ENCODE data around the gene MLIP. TPM values are rescaled to one million over a fixed set of nuclear protein-coding genes. Genes with fewer than 3 reads are reported as not detected.

Gene MLIP
- total RNA-seq, 1 experiment from 2014 or later, result 0.59 TPM

- Histone ChIP-seq H3K4me1 (ENCODE audit: control insufficient read depth in 1 of 2, insufficient read depth in 2 of 2, low read length in 2 of 2) (no peaks in the 10 kb centered on the region; a peak in 1 of 4 replicates), H4K20me1 (ENCODE audit: insufficient read depth) (no peaks in the 10 kb centered on the region), H2AFZ (ENCODE audit: low read depth, low read length, poor library complexity, severe bottlenecking) (no peak overlapping the region), H3K79me2 (ENCODE audit: insufficient read depth, low read length) (no peaks in the 10 kb centered on the region), H3K9me2 (ENCODE audit: insufficient read depth) (no peaks in the 10 kb centered on the region), H3K4me3 (replicated peaks in 1 of 2; ENCODE audit: low read depth in 1 of 2, low read length in 2 of 2) (no peak overlapping the region), H3K27ac (ENCODE audit: low read depth, low read length) (no peak overlapping the region), H3K4me2 (ENCODE audit: low read length) (no peak overlapping the region), H3K9me3 (ENCODE audit: control insufficient read depth in 1 of 2, insufficient read depth in 1 of 2, low read depth in 1 of 2, low read length in 2 of 2) (no peaks in the 10 kb centered on the region), H3K36me3 (ENCODE audit: control insufficient read depth in 1 of 2, insufficient read depth in 2 of 2, low read length in 2 of 2) (no peaks in the 10 kb centered on the region), H3K27me3 (ENCODE audit: insufficient read depth, low read length) (no peaks in the 10 kb centered on the region), H3K9ac (ENCODE audit: low read length) (no peak overlapping the region)
- ChIA-PET POLR2A (no interaction called here), CTCF (no interaction called here), RAD21 (ENCODE audit: low non-redundant PET in 1 of 2, low total read pairs in 2 of 2, uncharacterized antibody in 2 of 2, unreplicated experiment in 2 of 2) (no interaction called here)
- DNase-seq (ENCODE audit: low read depth, low spot score) (no peak), ATAC-seq (no peak)
- no peak for TF ChIP-seq FOSL1 (IDR thresholded peaks at IDR 0.05; ENCODE audit: low read depth)
- no peak for TF ChIP-seq SIN3A (IDR thresholded peaks at IDR 0.05; ENCODE audit: low read depth)
- TF ChIP-seq EZH2 (IDR thresholded peaks at IDR 0.05), result no peak
- TF ChIP-seq EZH2phosphoT487 (IDR thresholded peaks at IDR 0.05; ENCODE audit: borderline replicate concordance), result no peak
- no peak for TF ChIP-seq JUND (IDR thresholded peaks at IDR 0.05)
- no peak for TF ChIP-seq CBX3 (IDR thresholded peaks at IDR 0.05; ENCODE audit: low read depth)
- TF ChIP-seq TCF7L2 (IDR thresholded peaks at IDR 0.05; ENCODE audit: borderline replicate concordance, extremely low read depth, insufficient read depth, insufficient read length), result no peak
- intact Hi-C loops (cut with micrococcal nuclease), result no loop called here
- BruUV-seq (replicated peaks), result no TSS peak
Measured at GRCh38 chr6:54140811-54141210, 29.6 kb downstream of the MLIP start.

GRCh38 chr6:54142889-54143519 lies 31.8 kb downstream of the MLIP start:
- no peaks in the 10 kb centered on the region for H3K9me2 ChIP-seq (ENCODE audit: insufficient read depth)
- BruUV-seq (replicated peaks), result no TSS peak
- TF ChIP-seq SRF (IDR thresholded peaks at IDR 0.05; ENCODE audit: low read depth) (no peak), SIN3A (IDR thresholded peaks at IDR 0.05; ENCODE audit: low read depth) (no peak), FOSL1 (IDR thresholded peaks at IDR 0.05; ENCODE audit: low read depth) (no peak), CEBPB (IDR thresholded peaks at IDR 0.05; ENCODE audit: low read depth) (no peak), CBX3 (IDR thresholded peaks at IDR 0.05; ENCODE audit: low read depth) (no peak), ELF1 (IDR thresholded peaks at IDR 0.05; ENCODE audit: borderline replicate concordance, low read depth) (no peak), MAX (IDR thresholded peaks at IDR 0.05) (no peak), JUND (IDR thresholded peaks at IDR 0.05) (no peak), YY1 (IDR thresholded peaks at IDR 0.05; ENCODE audit: extremely low read depth, insufficient replicate concordance, low read depth, low read length) (no peak), POLR2A (IDR thresholded peaks at IDR 0.05; ENCODE audit: borderline replicate concordance, extremely low read depth, insufficient read depth, insufficient read length) (no peak), RAD21 (IDR thresholded peaks at IDR 0.05; ENCODE audit: low read depth) (no peak), CTCF (IDR thresholded peaks at IDR 0.05 in 2 of 3, conservative IDR thresholded peaks at IDR 0.05 in 1 of 3; ENCODE audit: borderline replicate concordance in 1 of 3, insufficient read depth in 1 of 3, low read depth in 2 of 3, low read length in 2 of 3) (no peak), SP1 (IDR thresholded peaks at IDR 0.05; ENCODE audit: low read depth) (no peak), ZBTB33 (IDR thresholded peaks at IDR 0.05; ENCODE audit: extremely low read depth, insufficient replicate concordance, low read length) (no peak), ZFX (IDR thresholded peaks at IDR 0.05) (no peak), EZH2phosphoT487 (IDR thresholded peaks at IDR 0.05; ENCODE audit: borderline replicate concordance) (no peak), EZH2 (IDR thresholded peaks at IDR 0.05) (no peak)
- ChIA-PET POLR2A (no interaction called here), RAD21 (ENCODE audit: low non-redundant PET in 1 of 2, low total read pairs in 2 of 2, uncharacterized antibody in 2 of 2, unreplicated experiment in 2 of 2) (no interaction called here), CTCF (no interaction called here)
- intact Hi-C loops (cut with micrococcal nuclease), result no loop called here
- H3K79me2 ChIP-seq (ENCODE audit: insufficient read depth, low read length), result no peaks in the 10 kb centered on the region
- H3K36me3 ChIP-seq (ENCODE audit: control insufficient read depth in 1 of 2, insufficient read depth in 2 of 2, low read length in 2 of 2), result no peaks in the 10 kb centered on the region
- H3K4me2 ChIP-seq (ENCODE audit: low read length), result no peak overlapping the region
- H3K4me3 ChIP-seq (replicated peaks in 1 of 2; ENCODE audit: low read depth in 1 of 2, low read length in 2 of 2), result no peak overlapping the region
- H3K4me1 ChIP-seq (ENCODE audit: control insufficient read depth in 1 of 2, insufficient read depth in 2 of 2, low read length in 2 of 2), result no peaks in the 10 kb centered on the region
- no peak for DNase-seq (ENCODE audit: low read depth, low spot score)
- H2AFZ ChIP-seq (ENCODE audit: low read depth, low read length, poor library complexity, severe bottlenecking), result no peak overlapping the region
- no peaks in the 10 kb centered on the region for H4K20me1 ChIP-seq (ENCODE audit: insufficient read depth)
- no peak overlapping the region for H3K27ac ChIP-seq (ENCODE audit: low read depth, low read length)
- no peak overlapping the region for H3K9ac ChIP-seq (ENCODE audit: low read length)
- no peak for ATAC-seq
- H3K27me3 ChIP-seq (ENCODE audit: insufficient read depth, low read length), result no peaks in the 10 kb centered on the region
- no peaks in the 10 kb centered on the region for H3K9me3 ChIP-seq (ENCODE audit: control insufficient read depth in 1 of 2, insufficient read depth in 1 of 2, low read depth in 1 of 2, low read length in 2 of 2)

Data from HCT116 (cell line).